Right cardiac atrium (tissue), 5 donors: ENCODE results near the gene BNIP3. TPM values are rescaled to one million over a fixed set of nuclear protein-coding genes. Genes with fewer than 3 reads are reported as not detected.

Source experiments
- ATAC-seq, 2 donors: fragments of 200-7000 bp; cut with Tn5 transposase; one replicate each; pipeline versions ENCODE4 v1.8.0 to v1.9.1; 2020; ENCODE audit warnings: moderate library complexity in 2 of 2, mild to moderate bottlenecking in 1 of 2
- DNase-seq, 3 donors: peaks; one replicate each; pipeline ENCODE4 v3.0.0-alpha.2; 2020
- H3K27ac ChIP-seq: one replicate; pipeline ENCODE4 v1.5.1; 2013; ENCODE audit warnings: mild to moderate bottlenecking, low read length, control low read depth, moderate library complexity
- H3K27me3 ChIP-seq: one replicate; pipeline ENCODE4 v1.6.1; 2013; ENCODE audit not compliant: control insufficient read depth, insufficient read depth
- H3K4me1 ChIP-seq: one replicate; pipeline ENCODE4 v1.6.1; 2013; ENCODE audit warnings: low read length; ENCODE audit not compliant: control insufficient read depth, insufficient read depth
- H3K4me3 ChIP-seq: one replicate; pipeline ENCODE4 v1.5.1; 2013; ENCODE audit warnings: low read length, control low read depth
- H3K9me3 ChIP-seq: one replicate; pipeline ENCODE4 v1.6.1; 2013; ENCODE audit warnings: low read length; ENCODE audit not compliant: control insufficient read depth
- WGBS: extraction: QIAGEN DNeasy Blood & Tissue Kit; methylation state at CpG from one replicate; pipeline ENCODE4 v1.1.7; 2013; 5-methylcytosine and 5-hydroxymethylcytosine counted together
- intact Hi-C, 4 donors: fragments of 100-400 bp; cut with DNase I; formaldehyde crosslinking; loops; one replicate each; pipeline versions ENCODE4 v1.11.0 to v1.14.0; 2022 to 2023
- long read RNA-seq, 4 donors: library from polyadenylated mRNA; unstranded; transcript quantifications; one replicate each; pipeline ENCODE4 v2.0.0, GENCODE V29; 2020 to 2021
- polyA plus RNA-seq: library from polyadenylated mRNA; stranded (reverse); fragments of 200-250 nt; gene quantifications from one replicate; pipeline ENCODE4 v1.2.3, GENCODE V29; 2013
- total RNA-seq, 4 donors: library from RNA; stranded (reverse); fragmentation: NEBNext Ultra II Directional; extraction: Animal tissue kit (Norgen Biotek cat#: 25700); gene quantifications; one replicate each; pipeline ENCODE4 v1.2.1, GENCODE V29; 2021
- donor health status: healthy with polysubstance abuse.
- donor health status: DM: no; HTN: yes; CAD: no.
- donor health status: DM: no; HTN: no; CAD: no.
- donor health status: DM: no; HTN: yes; CAD: no; lungs with severe emphysema.
- donor health status: DM: yes; HTN: yes; CAD: no.

The BNIP3 gene, protein sequence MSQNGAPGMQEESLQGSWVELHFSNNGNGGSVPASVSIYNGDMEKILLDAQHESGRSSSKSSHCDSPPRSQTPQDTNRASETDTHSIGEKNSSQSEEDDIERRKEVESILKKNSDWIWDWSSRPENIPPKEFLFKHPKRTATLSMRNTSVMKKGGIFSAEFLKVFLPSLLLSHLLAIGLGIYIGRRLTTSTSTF
- 100 to 1,000 TPM in 1 of 4 donors, 10 to 100 TPM in 3; 73.2 to 114 (median 92.2) TPM for total RNA-seq
- polyA plus RNA-seq, result 64.8 TPM
- long read RNA-seq, donor 1, transcript BNIP3-201 (6 exons, 2,861 nt), result major isoform, 392 of 477 reads
- long read RNA-seq, donor 1, partial matches to known transcripts, result 79 of 477 reads
- long read RNA-seq, donor 1, other reads (novel, unspliced or antisense), result 5 of 477 reads
- long read RNA-seq, donor 2, transcript BNIP3-201 (6 exons, 2,861 nt), result major isoform, 255 of 269 reads
- long read RNA-seq, donor 2, partial matches to known transcripts, result 10 of 269 reads
- long read RNA-seq, donor 2, other reads (novel, unspliced or antisense), result 3 of 269 reads
- long read RNA-seq, donor 3, transcript BNIP3-201 (6 exons, 2,861 nt), result major isoform, 1,006 of 1,136 reads
- long read RNA-seq, donor 3, partial matches to known transcripts, result 116 of 1,136 reads
- long read RNA-seq, donor 3, other reads (novel, unspliced or antisense), result 14 of 1,136 reads
- long read RNA-seq, donor 4, transcript BNIP3-201 (6 exons, 2,861 nt), result major isoform, 288 of 302 reads
- long read RNA-seq, donor 4, partial matches to known transcripts, result 11 of 302 reads
- long read RNA-seq, donor 4, other reads (novel, unspliced or antisense), result 3 of 302 reads

DNA sequence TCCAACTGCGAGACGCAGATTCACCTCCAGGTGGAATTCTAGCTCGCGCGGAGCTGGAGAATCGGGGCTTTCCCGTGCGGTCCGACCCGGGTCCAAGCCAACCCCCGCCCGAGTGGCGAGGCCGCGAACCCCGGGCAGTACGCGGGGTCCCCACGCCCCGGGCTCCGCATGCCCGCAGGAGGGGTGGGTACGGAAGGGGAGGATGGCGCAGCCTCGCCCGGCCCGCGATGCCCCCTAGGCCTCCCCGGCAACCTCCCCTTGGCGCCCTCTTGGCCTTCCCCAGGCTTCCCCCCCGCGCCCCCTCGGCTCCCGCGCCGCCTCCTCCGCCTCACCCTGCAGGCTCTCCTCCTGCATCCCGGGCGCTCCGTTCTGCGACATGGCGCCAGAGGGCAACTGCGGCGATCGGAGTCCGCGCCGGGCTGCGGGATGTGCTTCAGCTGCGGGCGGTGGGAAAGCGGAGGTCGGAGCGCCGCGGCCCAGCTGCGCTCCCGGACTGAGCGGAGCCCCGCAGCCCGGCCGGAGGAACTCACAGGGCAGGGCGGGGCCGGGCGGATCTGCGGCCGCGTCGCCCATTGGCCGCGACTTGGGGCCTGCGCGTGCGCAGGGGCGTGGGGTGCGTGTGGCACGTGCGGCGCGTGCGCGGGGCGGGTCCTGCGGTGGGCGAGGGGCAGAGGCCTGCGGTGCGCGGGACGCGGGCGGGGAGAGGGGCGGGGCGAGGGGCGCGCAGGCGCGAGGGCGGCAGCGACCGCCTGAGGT is at the start of gene BNIP3:
Gene BNIP3, minus strand, starts transcription at position 495 of the 756 bp plus-strand sequence. Its CDS starts 117 bp downstream, at position 378.
- peak; percentile 96 to 99 (median 99) for DNase-seq
- intact Hi-C loops, result no loop called here
- Histone ChIP-seq H3K9me3 (no peaks in the 10 kb centered on the region), H3K4me1 (peaks cover 2% of the 10 kb centered on the region), H3K27ac (peak within 1 kb of the TSS; percentile 58), H3K27me3 (no peaks in the 10 kb centered on the region), H3K4me3 (peak within 1 kb of the TSS; percentile 77)
- peak; percentile 97 to 98 for ATAC-seq
- under 1% methylated on average over 99 of the region's 100 CpGs for WGBS

DNA sequence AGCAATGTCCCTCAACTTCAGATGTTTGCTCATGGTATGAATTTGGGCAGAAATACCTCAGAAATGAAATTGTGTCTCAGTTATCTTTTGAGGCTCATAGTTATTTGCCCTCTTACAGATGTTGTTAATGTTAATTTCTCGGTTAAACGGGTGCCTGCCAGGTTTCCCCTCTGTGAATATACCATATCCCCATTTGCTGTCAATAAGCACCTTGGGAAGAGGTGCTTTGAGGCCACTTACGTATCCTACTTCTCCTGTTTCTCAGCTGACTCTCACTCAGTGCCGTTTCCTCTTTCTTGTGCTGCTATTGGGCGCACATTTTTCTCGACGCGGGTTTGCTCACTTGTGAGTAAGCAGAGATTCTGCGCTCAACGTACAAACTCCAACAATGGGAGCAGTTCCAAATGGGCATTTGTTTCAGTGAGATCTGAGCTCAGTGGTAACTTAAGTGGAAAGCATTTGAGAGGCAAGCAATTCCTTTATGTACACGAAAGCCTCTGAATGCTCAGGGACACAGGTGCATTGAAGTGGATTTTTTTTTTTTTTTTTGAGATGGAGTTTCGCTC is 49.3 kb upstream of the BNIP3 start:
- DNase-seq (no peak), ATAC-seq (no peak)
- Histone ChIP-seq H3K27me3 (no peaks in the 10 kb centered on the region), H3K9me3 (no peaks in the 10 kb centered on the region), H3K27ac (no peak overlapping the region), H3K4me1 (no peaks in the 10 kb centered on the region), H3K4me3 (no peak overlapping the region)
- intact Hi-C loops, result loop anchor here in 1 of 4 donors (10.0 kb wide), 1 partner anchor 114 kb away; no protein-coding TSS in a partner anchor
- WGBS, result 78% methylated on average over 12 of the region's 12 CpGs

DNA sequence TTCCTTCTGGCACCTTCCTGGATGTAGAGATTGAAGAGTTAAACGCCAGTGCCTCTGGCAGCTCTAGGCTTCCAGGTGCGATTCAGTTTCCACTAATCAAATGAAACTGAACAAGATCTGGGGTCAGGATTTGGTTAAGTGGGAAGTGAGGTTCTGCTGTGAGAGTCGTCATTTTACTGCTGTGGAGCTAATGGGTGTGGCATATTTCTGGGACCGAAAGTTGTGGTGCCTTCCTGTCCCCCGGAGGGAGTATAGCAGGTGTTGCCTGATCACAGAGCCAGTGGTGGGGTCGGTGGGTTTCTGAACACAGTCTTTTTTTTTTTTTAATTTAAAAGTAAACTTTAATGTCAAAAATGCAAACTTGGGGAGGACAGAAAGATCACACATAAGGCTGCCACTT is 47.0 kb upstream of the BNIP3 start:
- Histone ChIP-seq H3K9me3 (no peaks in the 10 kb centered on the region), H3K27ac (no peak overlapping the region), H3K4me3 (no peak overlapping the region), H3K27me3 (no peaks in the 10 kb centered on the region), H3K4me1 (no peaks in the 10 kb centered on the region)
- ATAC-seq (no peak), DNase-seq (no peak)
- intact Hi-C loops, result no loop called here
- WGBS, result 58% methylated on average over 6 of the region's 6 CpGs

DNA sequence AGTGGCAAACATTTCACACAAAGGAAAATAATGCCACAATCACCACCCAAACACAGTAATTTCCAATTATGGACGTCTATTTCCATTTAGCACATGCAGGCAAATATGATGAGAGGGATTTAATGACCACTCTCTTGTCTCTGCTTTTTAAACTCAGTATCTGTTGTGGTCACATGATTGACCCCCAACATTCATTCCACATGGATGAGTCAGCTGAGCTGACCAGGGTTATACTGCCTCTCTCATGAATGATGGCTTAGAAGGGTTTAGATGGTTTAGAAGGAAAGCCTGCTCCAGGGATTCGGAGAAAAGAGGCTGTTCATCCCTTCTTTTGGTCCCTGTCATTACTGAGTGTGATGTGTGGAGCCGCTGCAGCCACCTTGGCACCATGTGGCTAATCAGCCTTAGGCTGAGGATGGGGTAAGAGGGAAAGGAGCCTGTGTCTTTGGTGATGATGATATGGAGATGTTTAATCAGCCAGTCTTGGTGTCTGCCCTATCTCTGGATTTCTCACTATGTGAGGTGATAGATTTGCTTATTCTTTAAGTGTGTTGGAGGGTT is 45.8 kb upstream of the BNIP3 start:
- Histone ChIP-seq H3K4me3 (no peak overlapping the region), H3K27ac (no peak overlapping the region), H3K9me3 (no peaks in the 10 kb centered on the region), H3K27me3 (no peaks in the 10 kb centered on the region), H3K4me1 (no peaks in the 10 kb centered on the region)
- 72% methylated on average over 3 of the region's 3 CpGs for WGBS
- no peak for ATAC-seq
- intact Hi-C loops, result no loop called here
- no peak for DNase-seq

DNA sequence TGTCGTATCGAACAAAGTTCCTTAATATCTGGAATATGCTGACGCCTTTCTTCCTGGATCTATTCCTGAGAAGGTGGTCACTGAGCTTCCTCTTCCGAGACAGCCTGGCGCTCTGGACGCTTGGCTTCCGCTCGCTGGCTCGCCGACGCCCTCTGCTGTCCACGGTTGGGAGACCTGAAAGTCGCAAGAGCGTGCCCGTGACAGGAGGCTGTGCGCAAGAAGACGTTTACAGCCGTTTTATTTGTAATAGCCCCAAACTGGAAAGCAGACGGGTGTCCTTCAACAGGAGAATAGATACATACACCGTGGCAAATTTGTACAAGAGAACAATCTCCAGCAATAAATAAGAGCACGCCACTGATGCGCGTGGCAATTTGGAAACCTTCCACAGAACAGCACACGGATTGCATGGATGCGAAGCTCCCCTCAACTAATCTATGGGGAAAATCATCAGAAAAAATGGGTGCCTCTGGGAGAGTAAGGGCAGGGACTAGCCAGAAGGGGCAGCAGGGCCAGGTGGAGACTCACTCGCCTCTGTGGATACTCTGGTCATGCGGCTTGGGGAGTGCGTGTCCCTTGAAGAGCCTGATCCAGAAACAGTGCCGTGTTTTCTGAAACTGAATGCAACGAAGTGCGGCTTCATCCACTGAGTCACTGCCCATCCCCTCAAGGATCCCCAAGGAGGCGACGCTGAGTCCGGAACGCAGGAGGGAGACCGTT is 41.5 kb upstream of the BNIP3 start:
- Histone ChIP-seq H3K4me1 (no peaks in the 10 kb centered on the region), H3K9me3 (no peaks in the 10 kb centered on the region), H3K4me3 (peak overlapping the region; percentile 39), H3K27me3 (no peaks in the 10 kb centered on the region), H3K27ac (no peak overlapping the region)
- ATAC-seq (peak; percentile 89 to 91), DNase-seq (peak; percentile 82 to 93 (median 92))
- WGBS, result 17% methylated on average over 36 of the region's 36 CpGs
- intact Hi-C loops, result loop anchor here (1.0 to 5.0 kb wide), 3 partner anchors 136 to 140 kb away; no protein-coding TSS in a partner anchor

DNA sequence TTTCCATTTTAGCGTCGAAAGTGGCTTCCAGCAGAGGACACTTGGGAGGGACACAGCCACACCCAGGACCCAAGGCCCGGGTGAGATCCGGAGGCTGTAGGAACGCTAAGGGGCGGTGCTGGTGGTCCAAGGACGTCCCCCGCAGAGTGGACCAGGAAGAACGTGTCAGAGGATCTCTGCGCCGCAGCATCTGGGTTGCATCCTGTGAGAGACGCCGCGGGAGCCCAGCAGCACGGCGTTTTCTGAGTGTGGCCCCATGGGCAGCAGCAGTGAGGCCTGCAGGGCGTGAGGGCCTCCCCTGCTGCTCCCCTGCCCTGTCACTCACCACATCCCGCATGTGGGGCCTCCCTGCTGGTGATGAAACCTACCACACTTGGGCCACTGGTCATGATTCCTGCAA is 40.5 kb upstream of the BNIP3 start:
- Histone ChIP-seq H3K4me3 (no peak overlapping the region), H3K27ac (no peak overlapping the region), H3K9me3 (no peaks in the 10 kb centered on the region), H3K27me3 (no peaks in the 10 kb centered on the region), H3K4me1 (no peaks in the 10 kb centered on the region)
- no peak for DNase-seq
- 72% methylated on average over 18 of the region's 18 CpGs for WGBS
- intact Hi-C loops, result loop anchor here in 3 of 4 donors (2.0 to 5.0 kb wide), 2 partner anchors 135 to 139 kb away; no protein-coding TSS in a partner anchor
- ATAC-seq, result no peak

DNA sequence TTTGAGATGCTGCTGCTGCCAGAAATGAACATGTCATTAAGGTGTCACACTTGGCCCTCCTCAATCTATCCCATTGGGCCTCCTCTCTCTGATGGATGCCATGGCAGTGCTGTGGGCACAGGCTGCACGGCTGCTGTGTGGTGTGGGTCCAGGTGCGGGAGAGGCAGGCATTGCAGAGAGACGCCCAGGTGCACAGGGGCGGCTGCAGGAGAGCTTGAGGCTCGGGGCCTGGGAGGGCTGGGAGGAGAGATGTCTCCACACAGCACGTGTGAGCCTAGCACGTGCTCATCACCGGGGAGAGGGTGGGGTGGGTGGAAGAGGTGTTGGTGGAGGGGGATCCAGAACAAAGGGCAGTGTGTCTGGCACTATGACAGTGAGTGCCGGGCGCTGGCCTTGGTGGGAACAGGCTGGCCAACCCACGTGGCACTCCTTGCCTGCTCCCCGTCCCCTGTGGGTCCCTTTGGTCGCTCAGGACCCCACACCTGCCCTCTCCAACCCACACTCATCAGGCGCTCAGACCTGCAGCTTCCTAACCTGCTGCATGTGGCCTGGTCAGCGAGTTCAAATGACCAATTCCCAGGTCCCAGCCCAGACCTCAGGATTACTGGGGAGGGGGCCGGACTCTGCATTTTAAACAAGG is 39.9 kb upstream of the BNIP3 start:
- DNase-seq (no peak), ATAC-seq (peak in 1 of 2 donors; percentile 8)
- no peaks in the 10 kb centered on the region for H3K9me3 ChIP-seq
- intact Hi-C loops, result loop anchor here in 3 of 4 donors (2.0 to 5.0 kb wide), 2 partner anchors 134 to 139 kb away; no protein-coding TSS in a partner anchor
- H3K4me1 ChIP-seq, result no peaks in the 10 kb centered on the region
- no peak overlapping the region for H3K27ac ChIP-seq
- 79% methylated on average over 16 of the region's 16 CpGs for WGBS
- no peak overlapping the region for H3K4me3 ChIP-seq
- no peaks in the 10 kb centered on the region for H3K27me3 ChIP-seq

DNA sequence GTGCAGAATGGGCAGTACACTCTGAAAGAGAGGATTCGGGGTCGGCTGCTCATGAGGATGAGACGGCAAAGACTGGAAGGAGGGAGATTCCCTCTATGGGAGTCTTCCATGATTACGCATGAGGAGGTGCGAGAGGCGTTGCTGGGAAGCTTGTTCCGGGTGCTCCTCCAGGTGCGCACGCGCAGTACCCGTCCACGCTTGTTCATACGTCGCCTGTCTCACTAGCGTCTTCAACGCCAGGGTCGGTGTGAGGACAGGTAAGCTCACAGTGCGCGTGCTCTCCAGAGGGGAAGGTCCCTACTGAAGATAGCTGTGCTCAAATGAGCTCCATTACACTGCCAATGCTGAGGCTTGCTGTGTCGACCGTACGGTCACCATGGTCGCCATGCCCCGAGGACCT is 39.3 kb upstream of the BNIP3 start:
- intact Hi-C loops, result loop anchor here in 2 of 4 donors (5.0 kb wide), 1 partner anchor 134 kb away; no protein-coding TSS in a partner anchor
- Histone ChIP-seq H3K4me1 (no peaks in the 10 kb centered on the region), H3K9me3 (no peaks in the 10 kb centered on the region), H3K4me3 (no peak overlapping the region), H3K27ac (no peak overlapping the region), H3K27me3 (no peaks in the 10 kb centered on the region)
- DNase-seq, result no peak
- 93% methylated on average over 24 of the region's 24 CpGs for WGBS
- no peak for ATAC-seq

DNA sequence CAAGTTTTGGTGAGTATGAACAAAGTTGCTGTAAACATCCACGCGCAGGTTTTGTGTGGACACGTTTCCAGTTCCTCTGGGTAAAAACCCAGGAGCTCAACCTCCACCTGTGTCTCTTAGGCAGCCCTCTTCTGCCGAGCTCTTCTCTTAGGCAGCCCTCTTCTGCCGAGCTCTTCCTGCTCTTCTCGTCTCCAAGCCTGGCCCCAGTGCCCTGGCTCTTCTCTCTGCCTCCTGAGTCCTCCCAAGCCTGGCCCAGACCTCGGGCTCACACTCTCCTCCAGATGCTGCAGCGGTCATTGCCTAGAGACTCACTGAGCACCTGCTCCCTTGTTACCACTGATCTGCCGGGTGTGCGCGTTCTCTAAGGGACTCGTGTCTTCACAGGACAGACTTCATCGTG is 38.7 kb upstream of the BNIP3 start:
- Histone ChIP-seq H3K4me3 (no peak overlapping the region), H3K4me1 (no peaks in the 10 kb centered on the region), H3K27ac (no peak overlapping the region), H3K27me3 (no peaks in the 10 kb centered on the region), H3K9me3 (no peaks in the 10 kb centered on the region)
- ATAC-seq (no peak), DNase-seq (no peak)
- WGBS, result 85% methylated on average over 13 of the region's 13 CpGs
- intact Hi-C loops, result loop anchor here in 2 of 4 donors (5.0 kb wide), 1 partner anchor 133 kb away; no protein-coding TSS in a partner anchor
